ENCODE results near the gene C17orf50. TPM values are rescaled to one million over a fixed set of nuclear protein-coding genes. Genes with fewer than 3 reads are reported as not detected.

Gene C17orf50
- total RNA-seq, 2 experiments from 2014 or later, result not detected

DNA sequence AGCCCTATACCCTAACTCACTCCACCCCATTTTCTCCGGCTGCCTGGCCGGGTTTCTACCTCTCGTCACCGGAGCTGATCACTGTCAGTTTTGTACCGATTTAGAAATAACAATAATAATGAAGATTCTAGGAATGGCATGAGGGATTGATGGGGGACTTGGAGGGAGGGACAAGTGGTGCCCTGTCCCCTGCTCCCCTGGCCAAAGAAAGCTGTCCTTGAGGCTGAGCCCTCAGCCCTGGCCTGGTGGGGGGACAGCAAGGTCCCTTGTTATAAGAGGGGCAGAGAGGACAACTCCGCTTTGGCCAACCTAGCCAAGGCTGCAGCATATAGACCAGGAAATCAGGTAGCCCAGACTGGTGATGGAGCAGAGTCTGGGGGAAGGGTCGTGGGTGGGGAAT is 18.2 kb upstream of the C17orf50 start:
- H3K27ac Mint-ChIP-seq, result no peak overlapping the region
- Histone ChIP-seq H3K4me1 (ENCODE audit: insufficient read depth, low read length) (peaks cover 17% of the 10 kb centered on the region), H3K9me3 (ENCODE audit: control insufficient read depth in 1 of 2, insufficient read depth in 1 of 2, low read length in 2 of 2) (peaks cover 0 to 11% of the 10 kb centered on the region in 2 experiments), H3K27ac (ENCODE audit: low read depth in 1 of 2, low read length in 2 of 2) (no peak overlapping the region), H3K27me3 (ENCODE audit: control insufficient read depth in 1 of 2, insufficient read depth in 2 of 2, low read length in 2 of 2) (peaks cover 22 to 30% of the 10 kb centered on the region in 2 experiments), H3K4me3 (ENCODE audit: low read length) (no peak overlapping the region), H3K36me3 (ENCODE audit: insufficient read depth, low read length) (no peaks in the 10 kb centered on the region)
- no peak for ATAC-seq (ENCODE audit: poor library complexity)
- TF ChIP-seq, protein P1, sequence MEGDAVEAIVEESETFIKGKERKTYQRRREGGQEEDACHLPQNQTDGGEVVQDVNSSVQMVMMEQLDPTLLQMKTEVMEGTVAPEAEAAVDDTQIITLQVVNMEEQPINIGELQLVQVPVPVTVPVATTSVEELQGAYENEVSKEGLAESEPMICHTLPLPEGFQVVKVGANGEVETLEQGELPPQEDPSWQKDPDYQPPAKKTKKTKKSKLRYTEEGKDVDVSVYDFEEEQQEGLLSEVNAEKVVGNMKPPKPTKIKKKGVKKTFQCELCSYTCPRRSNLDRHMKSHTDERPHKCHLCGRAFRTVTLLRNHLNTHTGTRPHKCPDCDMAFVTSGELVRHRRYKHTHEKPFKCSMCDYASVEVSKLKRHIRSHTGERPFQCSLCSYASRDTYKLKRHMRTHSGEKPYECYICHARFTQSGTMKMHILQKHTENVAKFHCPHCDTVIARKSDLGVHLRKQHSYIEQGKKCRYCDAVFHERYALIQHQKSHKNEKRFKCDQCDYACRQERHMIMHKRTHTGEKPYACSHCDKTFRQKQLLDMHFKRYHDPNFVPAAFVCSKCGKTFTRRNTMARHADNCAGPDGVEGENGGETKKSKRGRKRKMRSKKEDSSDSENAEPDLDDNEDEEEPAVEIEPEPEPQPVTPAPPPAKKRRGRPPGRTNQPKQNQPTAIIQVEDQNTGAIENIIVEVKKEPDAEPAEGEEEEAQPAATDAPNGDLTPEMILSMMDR (IDR thresholded peaks at IDR 0.05), result no peak
- no peaks in the 10 kb centered on the region for H3K36me3 Mint-ChIP-seq (ENCODE audit: low read depth)
- H3K4me1 Mint-ChIP-seq (ENCODE audit: low read depth), result no peaks in the 10 kb centered on the region
- no peak overlapping the region for H3K4me3 Mint-ChIP-seq
- intact Hi-C loops (cut with DNase I, micrococcal nuclease), result loop anchor here in 1 of 2 experiments (10.0 kb wide), 1 partner anchor 498 kb away; the partner anchor contains the start of gene SLFN5
- DNase-seq, result no peak
- peaks cover 41% of the 10 kb centered on the region for H3K27me3 Mint-ChIP-seq
- ChIA-PET POLR2A (no interaction called here), CTCF (no interaction called here)
- H3K9me3 Mint-ChIP-seq, result no peaks in the 10 kb centered on the region

DNA sequence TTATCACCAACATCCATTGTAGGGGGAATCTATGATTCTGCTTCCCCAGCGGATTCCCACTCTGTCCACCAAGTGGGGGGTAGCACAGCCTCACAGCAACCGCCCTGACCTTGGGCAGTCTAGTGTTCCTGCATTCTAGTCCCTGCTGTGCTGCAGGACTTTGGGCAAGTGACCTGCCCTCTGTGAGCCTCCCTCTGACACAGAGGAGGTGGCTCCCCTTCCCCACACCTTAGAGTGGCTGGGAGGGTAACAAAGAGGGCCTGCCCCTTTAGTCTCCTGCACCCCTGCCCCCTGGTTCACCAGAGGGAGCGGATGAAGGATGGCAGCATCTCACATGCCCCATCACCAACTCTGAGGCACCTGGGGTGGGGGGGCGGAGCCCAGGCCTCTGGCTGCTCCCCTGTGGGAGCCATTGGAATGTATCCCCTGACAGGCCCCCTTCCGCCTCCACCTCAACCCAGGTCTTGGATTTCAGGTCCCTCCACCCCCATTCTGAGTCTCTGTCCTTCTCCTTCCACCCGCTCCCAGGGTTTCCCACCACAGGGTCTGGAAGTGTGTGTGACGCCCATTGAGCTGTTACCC is 17.7 kb upstream of the C17orf50 start:
- no peaks in the 10 kb centered on the region for H3K4me1 Mint-ChIP-seq (ENCODE audit: low read depth)
- Histone ChIP-seq H3K9me3 (ENCODE audit: control insufficient read depth in 1 of 2, insufficient read depth in 1 of 2, low read length in 2 of 2) (peaks cover 0 to 11% of the 10 kb centered on the region in 2 experiments), H3K4me1 (ENCODE audit: insufficient read depth, low read length) (peaks cover 19% of the 10 kb centered on the region), H3K27me3 (ENCODE audit: control insufficient read depth in 1 of 2, insufficient read depth in 2 of 2, low read length in 2 of 2) (peaks cover 24 to 34% of the 10 kb centered on the region in 2 experiments), H3K27ac (ENCODE audit: low read depth in 1 of 2, low read length in 2 of 2) (no peak overlapping the region), H3K36me3 (ENCODE audit: insufficient read depth, low read length) (no peaks in the 10 kb centered on the region), H3K4me3 (ENCODE audit: low read length) (no peak overlapping the region)
- no peaks in the 10 kb centered on the region for H3K36me3 Mint-ChIP-seq (ENCODE audit: low read depth)
- TF ChIP-seq, protein P1 (IDR thresholded peaks at IDR 0.05), result no peak
- DNase-seq, result no peak
- ATAC-seq (ENCODE audit: poor library complexity), result no peak
- H3K27ac Mint-ChIP-seq, result no peak overlapping the region
- intact Hi-C loops (cut with DNase I, micrococcal nuclease), result loop anchor here in 1 of 2 experiments (10.0 kb wide), 1 partner anchor 498 kb away; the partner anchor contains the start of gene SLFN5
- ChIA-PET CTCF (interaction anchor here (1.4 kb wide), 1 partner anchor 21 kb away, joined by 4 read pairs; no protein-coding TSS in a partner anchor), POLR2A (no interaction called here)
- H3K27me3 Mint-ChIP-seq, result peaks cover 44% of the 10 kb centered on the region
- H3K9me3 Mint-ChIP-seq, result no peaks in the 10 kb centered on the region
- H3K4me3 Mint-ChIP-seq, result no peak overlapping the region

DNA sequence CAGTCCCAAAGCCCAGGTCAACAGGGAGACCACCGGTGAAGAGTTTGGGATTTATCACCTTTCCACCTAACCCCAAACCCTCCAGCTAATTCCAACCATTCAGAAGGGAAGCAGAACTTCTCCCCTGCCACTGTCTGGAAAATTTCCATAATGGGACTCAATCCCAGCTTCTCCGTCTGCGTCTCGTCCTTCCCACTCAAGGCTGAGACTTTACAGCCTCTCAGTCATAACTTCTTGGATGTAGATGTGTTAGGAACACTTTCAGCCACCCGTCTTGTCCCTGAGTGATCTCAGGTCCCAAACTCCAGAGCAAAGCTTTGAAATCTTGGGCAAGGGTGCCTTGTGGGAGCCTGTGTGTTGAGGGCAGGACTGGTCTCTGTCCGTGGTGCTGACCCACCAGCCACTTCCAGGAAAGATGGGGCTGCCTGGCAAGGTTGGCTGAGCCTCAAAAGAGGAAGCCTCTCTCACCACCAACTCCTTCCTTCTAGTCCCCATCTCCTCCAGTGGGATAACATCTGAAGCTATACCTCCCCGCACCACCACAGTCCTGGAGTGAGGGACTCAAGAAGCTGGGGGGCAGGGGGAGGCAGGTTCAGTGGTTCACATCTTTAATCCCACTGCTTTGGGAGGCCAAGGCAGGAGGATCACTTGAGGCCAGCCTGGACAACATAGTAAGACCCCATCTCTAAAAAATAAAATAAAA is 16.9 kb upstream of the C17orf50 start:
- Mint-ChIP-seq H3K9me3 (no peaks in the 10 kb centered on the region), H3K4me1 (ENCODE audit: low read depth) (no peaks in the 10 kb centered on the region), H3K27me3 (peaks cover 52% of the 10 kb centered on the region), H3K4me3 (no peak overlapping the region), H3K27ac (no peak overlapping the region), H3K36me3 (ENCODE audit: low read depth) (no peaks in the 10 kb centered on the region)
- Histone ChIP-seq H3K27ac (ENCODE audit: low read depth in 1 of 2, low read length in 2 of 2) (no peak overlapping the region), H3K4me1 (ENCODE audit: insufficient read depth, low read length) (peaks cover 19% of the 10 kb centered on the region), H3K27me3 (ENCODE audit: control insufficient read depth in 1 of 2, insufficient read depth in 2 of 2, low read length in 2 of 2) (peaks cover 32 to 40% of the 10 kb centered on the region in 2 experiments), H3K36me3 (ENCODE audit: insufficient read depth, low read length) (no peaks in the 10 kb centered on the region), H3K9me3 (ENCODE audit: control insufficient read depth in 1 of 2, insufficient read depth in 1 of 2, low read length in 2 of 2) (peaks cover 0 to 15% of the 10 kb centered on the region in 2 experiments), H3K4me3 (ENCODE audit: low read length) (no peak overlapping the region)
- DNase-seq (peak in 1 of 14 experiments; percentile 14), ATAC-seq (ENCODE audit: poor library complexity) (no peak)
- ChIA-PET CTCF (interaction anchor here (1.4 kb wide), 1 partner anchor 20 kb away, joined by 4 read pairs; no protein-coding TSS in a partner anchor), POLR2A (no interaction called here)
- TF ChIP-seq, protein P1 (IDR thresholded peaks at IDR 0.05), result no peak
- intact Hi-C loops (cut with DNase I, micrococcal nuclease), result loop anchor here in 1 of 2 experiments (10.0 kb wide), 1 partner anchor 499 kb away; the partner anchor contains the start of gene SLFN5

Data from CD4-positive, alpha-beta T cell (primary cell).